ENCODE results near the gene CCDC80.

DNA sequence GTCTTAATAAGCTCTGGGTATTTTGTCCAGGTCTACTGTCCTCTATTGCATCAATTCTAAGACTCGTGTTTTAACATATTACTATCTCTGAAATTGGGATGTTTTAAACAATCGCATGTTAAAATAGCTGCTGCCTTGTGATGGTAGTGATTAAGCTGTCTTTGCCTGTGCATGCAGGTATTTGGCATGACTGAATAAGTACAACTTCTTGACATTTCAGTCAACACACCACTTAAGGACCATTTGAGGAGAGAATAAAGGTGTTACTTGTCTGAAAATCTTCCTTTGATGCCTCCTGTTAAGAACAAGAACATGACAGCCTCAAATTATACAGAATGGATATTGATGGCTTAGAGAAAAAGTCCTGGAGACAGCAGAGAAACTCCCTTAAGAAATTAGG lies 46.1 kb downstream of the CCDC80 start:
- TF ChIP-seq, protein P1, sequence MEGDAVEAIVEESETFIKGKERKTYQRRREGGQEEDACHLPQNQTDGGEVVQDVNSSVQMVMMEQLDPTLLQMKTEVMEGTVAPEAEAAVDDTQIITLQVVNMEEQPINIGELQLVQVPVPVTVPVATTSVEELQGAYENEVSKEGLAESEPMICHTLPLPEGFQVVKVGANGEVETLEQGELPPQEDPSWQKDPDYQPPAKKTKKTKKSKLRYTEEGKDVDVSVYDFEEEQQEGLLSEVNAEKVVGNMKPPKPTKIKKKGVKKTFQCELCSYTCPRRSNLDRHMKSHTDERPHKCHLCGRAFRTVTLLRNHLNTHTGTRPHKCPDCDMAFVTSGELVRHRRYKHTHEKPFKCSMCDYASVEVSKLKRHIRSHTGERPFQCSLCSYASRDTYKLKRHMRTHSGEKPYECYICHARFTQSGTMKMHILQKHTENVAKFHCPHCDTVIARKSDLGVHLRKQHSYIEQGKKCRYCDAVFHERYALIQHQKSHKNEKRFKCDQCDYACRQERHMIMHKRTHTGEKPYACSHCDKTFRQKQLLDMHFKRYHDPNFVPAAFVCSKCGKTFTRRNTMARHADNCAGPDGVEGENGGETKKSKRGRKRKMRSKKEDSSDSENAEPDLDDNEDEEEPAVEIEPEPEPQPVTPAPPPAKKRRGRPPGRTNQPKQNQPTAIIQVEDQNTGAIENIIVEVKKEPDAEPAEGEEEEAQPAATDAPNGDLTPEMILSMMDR (conservative IDR thresholded peaks at IDR 0.05; ENCODE audit: low read length): no peak
- TF ChIP-seq EZH2phosphoT487 (IDR thresholded peaks at IDR 0.05; ENCODE audit: borderline replicate concordance, low read depth, low read length): no peak

Data from OCI-LY7 (cell line).